Colonic mucosa (tissue), 4 donors: Measurements from ENCODE around the gene CAMK1G. TPM values are rescaled to one million over a fixed set of nuclear protein-coding genes. Genes with fewer than 3 reads are reported as not detected.

Experiments used
- DNase-seq: peaks from one replicate; pipeline ENCODE4 v3.0.0-alpha.2; 2020
- H3K27ac ChIP-seq: fragments of 200-600 bp; one replicate; pipeline ENCODE4 v1.8.0; 2021
- H3K27me3 ChIP-seq: fragments of 200-600 bp; one replicate; pipeline ENCODE4 v1.8.0; 2021
- H3K36me3 ChIP-seq: fragments of 200-600 bp; one replicate; pipeline ENCODE4 v1.8.0; 2021
- H3K4me1 ChIP-seq: fragments of 200-600 bp; one replicate; pipeline ENCODE4 v1.8.0; 2021; ENCODE audit warnings: mild to moderate bottlenecking
- H3K4me3 ChIP-seq: fragments of 200-600 bp; one replicate; pipeline ENCODE4 v1.8.0; 2021
- H3K9ac ChIP-seq, 2 donors: one replicate each; pipeline ENCODE4 v1.7.0; 2013; ENCODE audit warnings: control low read depth in 2 of 2, low read depth in 2 of 2, low read length in 2 of 2
- H3K9me3 ChIP-seq: fragments of 200-600 bp; one replicate; pipeline ENCODE4 v1.8.0; 2021
- intact Hi-C: fragments of 100-400 bp; cut with DNase I; formaldehyde crosslinking; loops from one replicate; pipeline ENCODE4 v1.14.1; 2022
- total RNA-seq, 2 donors: library from RNA; stranded (reverse); fragmentation: NEBNext Ultra II Directional in 1 of 2; extraction: Animal tissue kit (Norgen Biotek cat#: 25700) in 1 of 2; gene quantifications; one replicate each; pipeline ENCODE4 v1.2.1, GENCODE V29; 2021
- TF ChIP-seq, protein P1 (sequence below): fragments of 200-600 bp; IDR thresholded peaks from one replicate; pipeline ENCODE4 v1.8.0; 2022; ENCODE audit warnings: antibody characterized with exemption, mild to moderate bottlenecking
- donor health status: healthy.
- donor health status: DM: no; HTN: no; CAD: no.
- donor health status: DM: no; HTN: no; CAD: no.

The CAMK1G gene
- total RNA-seq, 2 donors from 2014 or later = 0.21 TPM; not detected in 1

DNA sequence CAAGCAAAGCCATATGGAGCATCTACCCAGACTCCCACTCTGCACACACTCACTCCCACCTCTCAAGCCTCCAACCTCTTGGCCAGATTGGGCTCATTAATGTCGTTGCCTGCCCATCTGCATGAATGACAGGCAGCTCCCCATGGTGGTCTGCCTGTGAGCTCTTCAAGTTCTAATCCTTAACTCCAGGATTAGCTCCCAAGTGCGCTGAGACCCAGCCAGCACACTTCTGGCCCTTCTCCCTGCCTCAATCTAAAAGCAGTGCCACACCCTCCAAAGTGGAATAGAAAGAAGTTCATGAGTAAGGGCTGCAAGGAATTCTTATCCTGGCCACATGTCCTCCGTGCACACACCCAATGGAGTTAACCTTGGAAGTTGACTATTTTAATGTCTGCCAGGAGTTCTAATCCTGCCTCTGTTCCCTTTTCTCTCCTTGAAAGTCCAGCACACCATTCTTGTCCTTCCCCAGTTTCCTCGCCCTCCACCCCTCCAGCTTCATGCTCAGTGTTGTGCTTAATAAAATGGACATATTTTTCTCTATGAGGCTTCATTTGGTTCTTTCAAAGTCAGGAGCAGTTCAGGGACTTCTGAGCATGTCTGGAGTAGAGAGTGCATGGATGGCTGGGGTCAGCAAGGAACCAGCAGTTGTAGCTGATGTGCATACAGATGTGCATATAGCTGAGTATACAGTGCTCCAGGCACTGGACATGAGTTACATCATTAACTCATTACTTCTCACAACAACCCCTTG is 30.1 kb downstream of the CAMK1G start:
- H3K9ac ChIP-seq = no peak overlapping the region
- no peaks in the 10 kb centered on the region for H3K4me1 ChIP-seq
- DNase-seq = no peak
- H3K27ac ChIP-seq = no peak overlapping the region
- H3K36me3 ChIP-seq = peaks cover 8% of the 10 kb centered on the region
- H3K4me3 ChIP-seq = no peak overlapping the region
- TF ChIP-seq, protein P1, sequence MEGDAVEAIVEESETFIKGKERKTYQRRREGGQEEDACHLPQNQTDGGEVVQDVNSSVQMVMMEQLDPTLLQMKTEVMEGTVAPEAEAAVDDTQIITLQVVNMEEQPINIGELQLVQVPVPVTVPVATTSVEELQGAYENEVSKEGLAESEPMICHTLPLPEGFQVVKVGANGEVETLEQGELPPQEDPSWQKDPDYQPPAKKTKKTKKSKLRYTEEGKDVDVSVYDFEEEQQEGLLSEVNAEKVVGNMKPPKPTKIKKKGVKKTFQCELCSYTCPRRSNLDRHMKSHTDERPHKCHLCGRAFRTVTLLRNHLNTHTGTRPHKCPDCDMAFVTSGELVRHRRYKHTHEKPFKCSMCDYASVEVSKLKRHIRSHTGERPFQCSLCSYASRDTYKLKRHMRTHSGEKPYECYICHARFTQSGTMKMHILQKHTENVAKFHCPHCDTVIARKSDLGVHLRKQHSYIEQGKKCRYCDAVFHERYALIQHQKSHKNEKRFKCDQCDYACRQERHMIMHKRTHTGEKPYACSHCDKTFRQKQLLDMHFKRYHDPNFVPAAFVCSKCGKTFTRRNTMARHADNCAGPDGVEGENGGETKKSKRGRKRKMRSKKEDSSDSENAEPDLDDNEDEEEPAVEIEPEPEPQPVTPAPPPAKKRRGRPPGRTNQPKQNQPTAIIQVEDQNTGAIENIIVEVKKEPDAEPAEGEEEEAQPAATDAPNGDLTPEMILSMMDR = no peak
- intact Hi-C loops = no loop called here
- no peaks in the 10 kb centered on the region for H3K9me3 ChIP-seq
- no peaks in the 10 kb centered on the region for H3K27me3 ChIP-seq

DNA sequence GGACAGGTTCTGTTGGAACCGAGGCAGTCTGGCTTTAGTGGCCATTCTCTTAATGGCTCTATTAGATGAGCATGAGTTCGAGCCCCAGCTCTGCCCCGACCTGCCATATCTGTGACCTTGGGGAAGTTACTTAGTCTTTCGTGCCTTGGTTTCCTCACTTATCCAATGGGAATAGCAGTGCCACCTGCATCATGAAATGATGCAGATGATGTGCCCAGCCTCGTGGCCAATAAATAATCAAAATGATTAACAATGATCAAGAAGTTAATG is 30.6 kb downstream of the CAMK1G start:
- TF ChIP-seq, protein P1 = no peak
- H3K27me3 ChIP-seq = no peaks in the 10 kb centered on the region
- H3K9ac ChIP-seq = no peak overlapping the region
- H3K4me1 ChIP-seq = no peaks in the 10 kb centered on the region
- H3K4me3 ChIP-seq = no peak overlapping the region
- H3K36me3 ChIP-seq = peaks cover 8% of the 10 kb centered on the region
- DNase-seq = no peak
- H3K27ac ChIP-seq = no peak overlapping the region
- intact Hi-C loops = no loop called here
- H3K9me3 ChIP-seq = no peaks in the 10 kb centered on the region

DNA sequence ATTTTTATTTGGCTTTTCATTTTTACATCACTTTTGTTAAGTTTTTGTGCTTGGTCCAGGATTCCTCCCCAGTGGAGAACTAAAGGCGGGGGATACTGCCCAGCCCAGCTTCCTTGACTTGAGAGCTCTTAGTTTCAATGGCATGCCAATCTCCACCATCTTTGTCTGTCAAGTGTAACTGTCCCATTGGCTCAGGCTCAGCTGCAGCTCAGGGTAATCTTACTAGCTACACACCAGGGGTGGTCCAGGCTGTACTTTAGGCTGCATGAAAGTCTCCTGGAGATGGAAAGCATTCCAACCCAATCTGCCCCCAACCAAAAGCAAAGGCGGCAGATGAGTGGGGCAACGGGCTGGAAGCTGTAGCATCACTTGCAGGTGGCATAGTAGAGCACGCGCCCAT is 31.4 kb downstream of the CAMK1G start:
- H3K4me3 ChIP-seq = no peak overlapping the region
- TF ChIP-seq, protein P1 = no peak
- no peaks in the 10 kb centered on the region for H3K9me3 ChIP-seq
- H3K4me1 ChIP-seq = no peaks in the 10 kb centered on the region
- no peak overlapping the region for H3K9ac ChIP-seq
- intact Hi-C loops = no loop called here
- no peak for DNase-seq
- H3K27ac ChIP-seq = no peak overlapping the region
- peaks cover 8% of the 10 kb centered on the region for H3K36me3 ChIP-seq
- H3K27me3 ChIP-seq = no peaks in the 10 kb centered on the region

DNA sequence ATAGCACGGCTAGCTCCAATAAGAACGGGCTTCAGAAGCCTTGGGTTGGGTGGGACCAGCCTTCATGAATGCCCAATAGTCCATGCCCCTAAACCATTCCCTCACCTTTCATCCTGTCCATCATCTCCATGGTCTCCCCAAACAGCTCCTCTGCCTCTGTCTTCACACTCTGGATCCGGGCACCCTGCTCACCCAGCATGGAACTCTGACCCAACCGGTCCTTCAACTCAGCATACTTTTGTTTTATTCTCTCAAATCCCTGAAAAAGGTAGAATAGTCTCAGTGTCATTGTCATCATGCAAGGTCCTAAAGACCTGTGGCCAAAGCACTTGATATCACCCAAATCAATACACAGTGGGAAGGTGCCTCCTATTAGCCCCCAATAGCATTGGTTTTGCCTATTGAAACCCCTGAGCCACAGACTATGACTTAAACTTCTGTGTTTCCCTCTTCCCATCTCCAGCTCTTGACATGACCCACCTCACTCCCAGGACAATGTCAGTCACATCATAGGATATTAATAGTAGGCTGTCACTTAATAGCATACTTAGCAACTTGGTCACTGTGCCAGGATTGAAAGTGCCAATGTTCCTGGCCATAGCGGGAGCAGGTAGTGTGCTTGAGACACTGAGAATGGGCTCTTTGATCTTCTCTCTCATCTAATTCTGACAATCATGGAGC is 33.0 kb downstream of the CAMK1G start:
- H3K36me3 ChIP-seq = peaks cover 8% of the 10 kb centered on the region
- no peak for DNase-seq
- no peak overlapping the region for H3K27ac ChIP-seq
- intact Hi-C loops = no loop called here
- TF ChIP-seq, protein P1 = no peak
- H3K9me3 ChIP-seq = no peaks in the 10 kb centered on the region
- no peak overlapping the region for H3K9ac ChIP-seq
- no peaks in the 10 kb centered on the region for H3K27me3 ChIP-seq
- H3K4me3 ChIP-seq = no peak overlapping the region
- H3K4me1 ChIP-seq = no peaks in the 10 kb centered on the region

DNA sequence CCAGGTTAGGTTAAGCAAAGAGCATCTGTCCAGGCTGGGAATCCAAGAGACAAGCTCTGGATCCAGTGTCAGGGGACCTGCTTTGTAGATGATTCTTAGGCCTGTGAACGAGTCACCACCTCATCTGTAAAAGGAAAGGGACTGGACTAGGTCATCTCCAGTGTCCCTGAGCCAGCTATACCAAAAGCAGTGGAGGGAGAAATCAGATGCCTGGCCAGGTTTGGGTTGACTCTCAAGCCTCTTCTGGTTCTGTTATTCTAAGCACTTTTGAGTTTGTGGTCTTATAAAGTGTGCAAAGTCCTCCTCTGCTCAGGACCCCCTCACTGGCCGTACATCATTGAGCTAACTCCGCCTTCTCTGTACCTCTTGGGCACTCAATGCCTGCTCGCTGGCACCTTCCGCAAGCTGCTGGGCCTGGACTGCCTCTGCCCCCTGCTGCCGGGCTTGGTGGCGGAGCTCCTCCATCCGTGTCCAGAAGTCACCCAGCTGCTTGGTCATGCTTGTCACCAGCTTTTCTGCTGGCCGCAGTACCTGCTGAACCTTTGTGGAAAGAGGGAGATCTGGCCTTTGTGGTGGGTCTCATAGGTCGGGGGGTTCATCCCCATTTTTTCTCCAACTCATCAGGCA is 33.6 kb downstream of the CAMK1G start:
- no peak for DNase-seq
- no peaks in the 10 kb centered on the region for H3K9me3 ChIP-seq
- H3K36me3 ChIP-seq = peaks cover 8% of the 10 kb centered on the region
- intact Hi-C loops = no loop called here
- TF ChIP-seq, protein P1 = no peak
- no peak overlapping the region for H3K27ac ChIP-seq
- no peak overlapping the region for H3K9ac ChIP-seq
- H3K4me1 ChIP-seq = no peaks in the 10 kb centered on the region
- H3K4me3 ChIP-seq = no peak overlapping the region
- H3K27me3 ChIP-seq = no peaks in the 10 kb centered on the region
